ENCODE results near the gene ATXN7L1. TPM values are rescaled to one million over a fixed set of nuclear protein-coding genes. Genes with fewer than 3 reads are reported as not detected.

ATXN7L1 gene
- total and polyA plus RNA-seq, 2 donors (not counting 1 experiment from before 2014, with no cell fraction given): 7.1 to 40.6 TPM

DNA sequence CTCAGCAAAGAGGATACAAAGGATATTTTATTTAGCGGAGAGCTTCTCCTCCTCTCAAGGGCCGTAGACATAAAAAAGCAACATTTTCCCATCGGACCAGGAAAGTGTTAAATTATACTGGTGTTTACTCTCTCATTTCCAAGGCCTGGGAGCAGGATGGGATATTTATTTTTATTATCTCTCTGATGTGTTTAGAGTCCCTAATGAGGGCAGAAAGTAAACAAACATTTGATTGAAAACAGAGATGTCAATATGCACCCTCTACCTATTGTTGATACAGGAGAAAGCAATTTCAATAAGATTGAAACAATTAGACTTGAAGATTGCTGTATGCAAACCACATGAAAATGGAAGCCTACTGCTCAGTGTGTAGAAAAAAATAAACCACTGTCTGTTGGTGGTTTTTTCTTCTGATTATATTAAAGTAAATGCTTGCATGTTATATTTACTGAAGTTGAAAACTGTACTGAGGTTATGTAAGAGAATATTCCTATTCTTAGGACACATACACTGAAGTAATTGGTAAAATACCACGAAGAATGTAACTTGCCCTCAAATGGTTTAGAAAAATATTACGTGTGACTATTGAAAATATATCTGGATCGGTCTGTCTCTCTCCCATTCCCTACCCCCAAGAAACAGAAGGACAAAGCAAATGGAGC, 59.3 kb downstream of the ATXN7L1 start:
- H4K20me1 ChIP-seq (ENCODE audit: control insufficient read depth, insufficient read depth, low read length, poor library complexity, severe bottlenecking): no peaks in the 10 kb centered on the region
- ChIA-PET POLR2A (no interaction called here), CTCF (no interaction called here)
- H3K9ac ChIP-seq (ENCODE audit: low read length): no peak overlapping the region
- ATAC-seq (ENCODE audit: low read depth) (no peak), DNase-seq (no peak)
- H3K79me2 ChIP-seq (ENCODE audit: control insufficient read depth, insufficient read depth, low read length): no peaks in the 10 kb centered on the region
- H3K4me2 ChIP-seq (replicated peaks; ENCODE audit: low read depth, low read length, poor library complexity, severe bottlenecking): no peak overlapping the region
- intact Hi-C loops (cut with micrococcal nuclease): no loop called here
- TF ChIP-seq CTCF (IDR thresholded peaks at IDR 0.05) (no peak), EZH2 (IDR thresholded peaks at IDR 0.05; ENCODE audit: borderline replicate concordance, insufficient read depth, low read depth, low read length, poor library complexity, severe bottlenecking) (no peak)
- peaks cover 7 to 8% of the 10 kb centered on the region in 2 donors for H3K4me1 ChIP-seq (ENCODE audit: control insufficient read depth in 2 of 2, insufficient read depth in 2 of 2, low read length in 2 of 2)
- H3K4me3 ChIP-seq (ENCODE audit: control extremely low read depth in 1 of 5, extremely low read depth in 1 of 5, insufficient read depth in 1 of 5, low read depth in 2 of 5, low read length in 4 of 5): no peak overlapping the region
- Mint-ChIP-seq H3K4me3 (no peak overlapping the region), H3K27ac (no peak overlapping the region), H3K9me3 (ENCODE audit: insufficient read depth) (no peaks in the 10 kb centered on the region), H3K4me1 (peaks cover 9% of the 10 kb centered on the region), H3K27me3 (no peaks in the 10 kb centered on the region)
- H3K27me3 ChIP-seq (replicated peaks in 1 of 4; ENCODE audit: control extremely low read depth in 1 of 4, control insufficient read depth in 3 of 4, insufficient read depth in 4 of 4, low read length in 3 of 4): no peaks in the 10 kb centered on the region
- no peaks in the 10 kb centered on the region for H3K36me3 ChIP-seq (replicated peaks in 1 of 2; ENCODE audit: control extremely low read depth in 1 of 2, control insufficient read depth in 1 of 2, extremely low read depth in 1 of 2, insufficient read depth in 2 of 2, low read length in 1 of 2)
- no peak overlapping the region for H2AFZ ChIP-seq (ENCODE audit: insufficient read depth, low read depth, low read length, poor library complexity, severe bottlenecking)
- H3K27ac ChIP-seq (ENCODE audit: low read length in 2 of 2): no peak overlapping the region
- H3K9me3 ChIP-seq (ENCODE audit: control extremely low read depth in 1 of 3, control insufficient read depth in 2 of 3, insufficient read depth in 1 of 3, low read length in 2 of 3): no peaks in the 10 kb centered on the region
- WGBS (ENCODE audit: insufficient coverage): no CpG with 5 or more reads among the region's 6 CpGs

- ATAC-seq (ENCODE audit: low read depth): no peak
- Histone ChIP-seq H3K4me3 (ENCODE audit: control extremely low read depth in 1 of 5, extremely low read depth in 1 of 5, insufficient read depth in 1 of 5, low read depth in 2 of 5, low read length in 4 of 5) (no peak overlapping the region), H3K27me3 (replicated peaks in 1 of 4; ENCODE audit: control extremely low read depth in 1 of 4, control insufficient read depth in 3 of 4, insufficient read depth in 4 of 4, low read length in 3 of 4) (no peaks in the 10 kb centered on the region), H3K27ac (ENCODE audit: low read length in 2 of 2) (no peak overlapping the region), H2AFZ (ENCODE audit: insufficient read depth, low read depth, low read length, poor library complexity, severe bottlenecking) (peak overlapping the region; percentile 60), H3K9ac (ENCODE audit: low read length) (no peak overlapping the region), H4K20me1 (ENCODE audit: control insufficient read depth, insufficient read depth, low read length, poor library complexity, severe bottlenecking) (no peaks in the 10 kb centered on the region), H3K79me2 (ENCODE audit: control insufficient read depth, insufficient read depth, low read length) (no peaks in the 10 kb centered on the region), H3K36me3 (replicated peaks in 1 of 2; ENCODE audit: control extremely low read depth in 1 of 2, control insufficient read depth in 1 of 2, extremely low read depth in 1 of 2, insufficient read depth in 2 of 2, low read length in 1 of 2) (no peaks in the 10 kb centered on the region), H3K4me2 (replicated peaks; ENCODE audit: low read depth, low read length, poor library complexity, severe bottlenecking) (no peak overlapping the region), H3K4me1 (ENCODE audit: control insufficient read depth in 2 of 2, insufficient read depth in 2 of 2, low read length in 2 of 2) (peaks cover 7 to 8% of the 10 kb centered on the region in 2 donors), H3K9me3 (ENCODE audit: control extremely low read depth in 1 of 3, control insufficient read depth in 2 of 3, insufficient read depth in 1 of 3, low read length in 2 of 3) (no peaks in the 10 kb centered on the region)
- Mint-ChIP-seq H3K27ac (no peak overlapping the region), H3K4me1 (peaks cover 9% of the 10 kb centered on the region), H3K27me3 (no peaks in the 10 kb centered on the region), H3K9me3 (ENCODE audit: insufficient read depth) (no peaks in the 10 kb centered on the region), H3K4me3 (no peak overlapping the region)
- no peak for TF ChIP-seq CTCF (IDR thresholded peaks at IDR 0.05)
- TF ChIP-seq EZH2 (IDR thresholded peaks at IDR 0.05; ENCODE audit: borderline replicate concordance, insufficient read depth, low read depth, low read length, poor library complexity, severe bottlenecking): no peak
- ChIA-PET POLR2A (interaction anchor here (0.5 kb wide), 1 partner anchor 125 kb away, joined by 6 read pairs; no protein-coding TSS in a partner anchor), CTCF (no interaction called here)
- no peak for DNase-seq
- 76% methylated on average over 2 of the region's 5 CpGs for WGBS (ENCODE audit: insufficient coverage)
- intact Hi-C loops (cut with micrococcal nuclease): no loop called here
These were observed 60.0 kb downstream of the ATXN7L1 start for GRCh38 chr7:105816266-105816843.
